K562 (cell line): ENCODE results near the gene CCT4. TPM values are rescaled to one million over a fixed set of nuclear protein-coding genes. Genes with fewer than 3 reads are reported as not detected.

ENCODE experiments used
- ATAC-seq: fragments of 200-7000 bp; cut with Tn5 transposase; 3 replicates; pipeline ENCODE4 v1.9.1; 2020; ENCODE audit warnings: moderate library complexity
- BruUV-seq: library from RNA; stranded (reverse); fragments of 400-500 nt; replicated peaks from 2 replicates; lab custom pipeline; 2021; lab: Mats Ljungman, UMichigan
- CTCF ChIA-PET: fragments of 300-600 bp; formaldehyde crosslinking; extraction: SDS; loops from one replicate; lab custom pipeline; 2021; ENCODE audit warnings: low intra/inter-chr PET ratio; lab: Yijun Ruan, JAX
- POLR2A ChIA-PET: fragments of 300-600, 350-650 bp; sonication (Branson Sonifier 250); formaldehyde crosslinking; extraction: SDS; loops from one replicate; lab custom pipeline; 2021; ENCODE audit warnings: antibody characterized with exemption, inconsistent platforms; lab: Yijun Ruan, JAX
- DNase-seq, 4 experiments: peaks; one replicate each; pipeline versions ENCODE4 v3.0.0 to v3.0.0-alpha.2; 2011 to 2018; ENCODE audit warnings: low spot score in 3 of 4, mixed read lengths in 3 of 4; ENCODE audit errors: extremely low read depth in 1 of 4
- FAIRE-seq: peaks from 2 replicates; lab custom pipeline; 2011; peaks lifted over from hg19 to GRCh38; lab: Jason Lieb, UNC
- H2AFZ ChIP-seq: 2 replicates; pipeline ENCODE4 v1.6.0; 2011; ENCODE audit warnings: low read depth, low read length, control low read depth, inconsistent platforms
- H3K27ac ChIP-seq: fragments of 200-600 bp; 3 replicates; pipeline ENCODE4 v1.8.0; 2011; ENCODE audit warnings: low read depth, mild to moderate bottlenecking, control low read depth, inconsistent platforms, low read length, moderate library complexity, mixed read lengths; ENCODE audit errors: extremely low read depth
- H3K27me3 ChIP-seq, 2 experiments: fragments of 300-600 bp in 1 of 2; 2 replicates in 1 of 2; 3 replicates in 1 of 2; pipeline versions ENCODE4 v1.6.0 to v1.8.0; 2011; ENCODE audit warnings: inconsistent platforms in 2 of 2, low read length in 2 of 2, mild to moderate bottlenecking in 1 of 2, mixed read lengths in 1 of 2, moderate library complexity in 1 of 2; ENCODE audit not compliant: control insufficient read depth in 2 of 2, insufficient read depth in 2 of 2
- H3K36me3 ChIP-seq: fragments of 300-600 bp; 3 replicates; pipeline ENCODE4 v1.8.0; 2011; ENCODE audit warnings: mild to moderate bottlenecking, low read length, inconsistent platforms; ENCODE audit not compliant: control insufficient read depth, insufficient read depth
- H3K4me1 ChIP-seq, 2 experiments: fragments of 200-600 bp in 1 of 2; replicated peaks in 1 of 2; 2 replicates in 1 of 2; 3 replicates in 1 of 2; pipeline versions ENCODE4 v1.5.1 to v1.8.0; 2011; ENCODE audit warnings: inconsistent platforms in 2 of 2, low read length in 2 of 2, mild to moderate bottlenecking in 1 of 2, mixed read lengths in 1 of 2, moderate library complexity in 1 of 2; ENCODE audit not compliant: control insufficient read depth in 2 of 2, insufficient read depth in 2 of 2
- H3K4me2 ChIP-seq: 2 replicates; pipeline ENCODE4 v1.6.1; 2011; ENCODE audit warnings: low read length, control low read depth, inconsistent platforms, mixed read lengths; ENCODE audit not compliant: insufficient read depth
- H3K4me3 ChIP-seq: fragments of 200-600 bp; sonication (generic), shearing (Covaris generic); 2 replicates; pipeline ENCODE4 v1.5.1; 2016; ENCODE audit warnings: control low read depth, inconsistent platforms
- H3K79me2 ChIP-seq: fragments of 200-600 bp; 3 replicates; pipeline ENCODE4 v1.8.0; 2011; ENCODE audit warnings: low read length, inconsistent platforms; ENCODE audit not compliant: control insufficient read depth, insufficient read depth
- H3K9ac ChIP-seq, 2 experiments: 2 replicates each; pipeline versions ENCODE4 v1.6.0 to v1.6.1; 2011; ENCODE audit warnings: low read depth in 2 of 2, low read length in 2 of 2, control low read depth in 1 of 2, inconsistent platforms in 1 of 2, mild to moderate bottlenecking in 1 of 2, mixed read lengths in 1 of 2; ENCODE audit not compliant: insufficient read depth in 1 of 2
- H3K9me1 ChIP-seq: one replicate; pipeline ENCODE4 v1.6.0; 2011; ENCODE audit warnings: inconsistent platforms, mild to moderate bottlenecking, low read length, moderate library complexity; ENCODE audit not compliant: control insufficient read depth, insufficient read depth
- H3K9me3 ChIP-seq: replicated peaks from 2 replicates; pipeline ENCODE4 v1.5.1; 2011; ENCODE audit warnings: low read depth, low read length, inconsistent platforms; ENCODE audit not compliant: control insufficient read depth, insufficient read depth
- H4K20me1 ChIP-seq: replicated peaks from 2 replicates; pipeline ENCODE4 v1.6.1; 2011; ENCODE audit warnings: low read length, inconsistent platforms, mixed read lengths; ENCODE audit not compliant: control insufficient read depth, insufficient read depth
- ASH1L ChIP-seq: fragments of 450-650 bp; IDR thresholded peaks from 2 replicates; pipeline ENCODE4 v1.6.1; 2018; ENCODE audit warnings: borderline replicate concordance, mild to moderate bottlenecking, low read depth; ENCODE audit not compliant: partially characterized antibody
- COPS2 ChIP-seq: fragments of 450-650 bp; conservative IDR thresholded peaks from 2 replicates; pipeline ENCODE4 v1.6.1; 2016; ENCODE audit warnings: mild to moderate bottlenecking, moderate library complexity
- DEAF1 ChIP-seq: fragments of 450-650 bp; formaldehyde crosslinking; IDR thresholded peaks from 2 replicates; pipeline ENCODE4 v1.4.0; 2020; ENCODE audit warnings: mild to moderate bottlenecking, moderate library complexity
- E2F3 ChIP-seq: fragments of 250-450 bp; sonication (Bioruptor Pico); IDR thresholded peaks from 2 replicates; pipeline ENCODE4 v1.4.0; 2020; ENCODE audit warnings: mild to moderate bottlenecking
- E4F1 ChIP-seq: fragments of 250-450 bp; sonication (Bioruptor Pico); IDR thresholded peaks from 2 replicates; pipeline ENCODE4 v1.5.0; 2021; ENCODE audit warnings: mild to moderate bottlenecking, borderline replicate concordance
- FOXM1 ChIP-seq, 2 experiments: fragments of 450-650 bp in 1 of 2; sonication (generic) in 1 of 2; formaldehyde crosslinking in 1 of 2; IDR thresholded peaks; 2 replicates each; pipeline versions ENCODE4 v1.6.1 to v1.9.0; 2017 to 2022; ENCODE audit warnings: low read depth in 2 of 2, mild to moderate bottlenecking in 2 of 2, missing genetic modification reagents in 1 of 2, moderate library complexity in 1 of 2
- HMG20B ChIP-seq: fragments of 250-450 bp; sonication (Bioruptor Pico); IDR thresholded peaks from 2 replicates; pipeline ENCODE4 v1.5.0; 2021; ENCODE audit warnings: mild to moderate bottlenecking
- LEF1 ChIP-seq: fragments of 450-650 bp; IDR thresholded peaks from 2 replicates; pipeline ENCODE4 v1.6.1; 2016; ENCODE audit warnings: mild to moderate bottlenecking
- RBM25 ChIP-seq: fragments of 200-400 bp; formaldehyde crosslinking; IDR thresholded peaks from 2 replicates; pipeline ENCODE4 v1.6.1; 2018; ENCODE audit warnings: low read length, low read depth, moderate library complexity; ENCODE audit not compliant: severe bottlenecking
- SUPT5H ChIP-seq: fragments of 450-650 bp; IDR thresholded peaks from 2 replicates; pipeline ENCODE4 v1.6.1; 2016
- XRCC3 ChIP-seq: fragments of 450-650 bp; IDR thresholded peaks from 2 replicates; pipeline ENCODE4 v1.6.1; 2017; ENCODE audit warnings: mild to moderate bottlenecking, moderate library complexity
- ZBTB2 ChIP-seq: fragments of 450-650 bp; IDR thresholded peaks from 2 replicates; pipeline ENCODE4 v1.6.1; 2016; ENCODE audit warnings: antibody characterized with exemption
- ZNF316 ChIP-seq: fragments of 450-650 bp; IDR thresholded peaks from 2 replicates; pipeline ENCODE4 v1.6.1; 2016
- ZNF780A ChIP-seq: fragments of 250-450 bp; sonication (Bioruptor Pico); IDR thresholded peaks from 2 replicates; pipeline ENCODE4 v1.5.0; 2021; ENCODE audit warnings: mild to moderate bottlenecking
- in situ Hi-C: fragments of 300-500 bp; cut with MboI; formaldehyde crosslinking; loops from 4 replicates; pipeline ENCODE4 v1.15.0; 2018; ENCODE audit warnings: inconsistent platforms, mixed read lengths
- intact Hi-C: fragments of 100-400 bp; cut with micrococcal nuclease; formaldehyde crosslinking; loops from 2 replicates; pipeline ENCODE4 v1.14.2; 2022
- polyA plus RNA-seq, 8 experiments: library from polyadenylated mRNA; depleted of rRNA in 4 of 8; stranded (reverse) in 5 of 8; unstranded in 3 of 8; fragments of >200 nt; fragmentation: Nextera tagmentation in 2 of 8; fragmentation: Illumina TruSeq in 1 of 8; extraction: Ambion mirVana in 2 of 8; extraction: Trizol in 1 of 8; gene quantifications; 2 replicates each; pipeline versions ENCODE4 v1.2.1 to v1.2.3, GENCODE V29; 2011 to 2014; ENCODE audit warnings: inconsistent platforms in 1 of 8, missing spikeins in 1 of 8
- total RNA-seq, 7 experiments: library from RNA; depleted of rRNA in 6 of 7; stranded (reverse); fragments of >200 nt in 6 of 7; fragmentation: Illumina TruSeq in 2 of 7; extraction: Trizol in 2 of 7; gene quantifications; 2 replicates each; pipeline versions ENCODE4 v1.2.1 to v1.2.3, GENCODE V29; 2011 to 2021; ENCODE audit warnings: low replicate concordance in 1 of 7

Gene CCT4
- total and polyA plus RNA-seq, 9 of the 15 experiments (the other 6 are each of a cell fraction or from before 2014, with no cell fraction given): 101 to 368 (median 303) TPM

GRCh38 chr2:61922714-61923113, 34.3 kb upstream of the CCT4 start:
- TF ChIP-seq ASH1L (no peak), E2F3 (CRISPR knock-in tag) (no peak), ZNF780A (no peak), E4F1 (no peak), HMG20B (CRISPR knock-in tag) (no peak), SUPT5H (no peak), XRCC3 (no peak), RBM25 (no peak), FOXM1 (IDR thresholded peaks at IDR 0.05; ENCODE audit: low read depth) (no peak), FOXM1 (CRISPR knock-in tag; IDR thresholded peaks at IDR 0.05; ENCODE audit: low read depth) (no peak), DEAF1 (CRISPR knock-in tag) (no peak), ZNF316 (no peak), ZBTB2 (no peak), LEF1 (no peak), COPS2 (no peak)
- ATAC-seq: no peak
- no peaks in the 10 kb centered on the region for H3K9me1 ChIP-seq
- no peaks in the 10 kb centered on the region for H3K79me2 ChIP-seq
- no peak overlapping the region for H2AFZ ChIP-seq
- no peak for DNase-seq
- H3K36me3 ChIP-seq: no peaks in the 10 kb centered on the region
- no peaks in the 10 kb centered on the region for H3K9me3 ChIP-seq
- no peak for FAIRE-seq
- ChIA-PET CTCF (interaction anchor here (0.7 kb wide), 1 partner anchor 86 kb away, joined by 3 read pairs; no protein-coding TSS in a partner anchor), POLR2A (no interaction called here)
- in situ Hi-C loops (no loop called here), intact Hi-C loops (loop anchor here (5.0 kb wide), 1 partner anchor 50 kb away; no protein-coding TSS in a partner anchor)
- H4K20me1 ChIP-seq: no peaks in the 10 kb centered on the region
- peaks cover 2 to 10% of the 10 kb centered on the region in 2 experiments; a peak in 3 of 5 replicates for H3K4me1 ChIP-seq
- H3K27ac ChIP-seq: no peak overlapping the region
- no peak overlapping the region for H3K9ac ChIP-seq
- no peaks in the 10 kb centered on the region for H3K27me3 ChIP-seq
- BruUV-seq: no TSS peak
- no peak overlapping the region for H3K4me2 ChIP-seq
- H3K4me3 ChIP-seq: no peak overlapping the region
